ENCODE data around the gene SLC22A23. TPM values are rescaled to one million over a fixed set of nuclear protein-coding genes. Genes with fewer than 3 reads are reported as not detected.

Gene SLC22A23
- total and polyA plus RNA-seq, 2 donors = 7.0 to 16.4 TPM

DNA sequence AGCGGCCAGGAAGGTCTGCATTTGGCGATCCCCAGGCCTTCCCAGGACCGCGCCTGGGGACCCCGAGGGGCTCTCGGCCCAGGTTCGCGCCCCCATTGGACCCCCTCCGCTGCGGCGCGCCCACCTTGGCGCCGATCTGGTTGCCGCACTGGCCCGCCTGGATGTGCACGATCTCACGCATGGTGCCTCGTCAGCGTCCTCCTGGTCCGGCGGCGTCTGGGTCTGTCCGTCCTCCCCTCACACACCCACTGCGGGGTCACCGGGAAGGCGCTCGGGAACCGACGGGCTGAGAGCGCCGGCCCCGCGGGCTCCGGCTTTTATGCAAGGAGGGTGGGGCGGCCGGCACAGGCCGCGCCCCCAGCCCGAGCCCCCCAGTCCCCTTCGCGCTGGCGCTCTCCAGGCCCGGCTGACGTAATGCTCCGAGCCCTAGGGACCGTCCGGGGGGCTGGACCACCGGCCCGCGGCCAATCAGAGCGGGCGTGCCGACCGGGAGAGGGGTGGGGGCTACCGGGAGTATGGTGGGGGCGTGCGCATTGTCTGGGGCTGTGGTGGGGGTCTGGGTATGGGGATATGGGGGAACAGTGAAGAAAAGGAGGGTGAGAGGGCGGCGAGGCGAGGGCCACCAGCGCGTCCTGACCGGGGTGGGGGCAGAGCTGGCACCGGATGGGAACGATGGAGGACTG lies 229.3 kb downstream of the SLC22A23 start, which contains the start of gene TUBB2B:
TUBB2B (minus strand) TSS at position 291 of the 683 bp plus-strand sequence; CDS start at position 181, 110 bp downstream.
- Histone ChIP-seq H3K27me3 (ENCODE audit: control insufficient read depth in 2 of 2, insufficient read depth in 1 of 2, low read length in 1 of 2) (peaks cover 67 to 87% of the 10 kb centered on the region in 2 donors), H3K4me1 (ENCODE audit: control insufficient read depth in 2 of 2, insufficient read depth in 2 of 2, low read length in 2 of 2) (peaks cover 6 to 45% of the 10 kb centered on the region in 2 donors), H3K27ac (ENCODE audit: low read depth in 1 of 2, low read length in 1 of 2) (no peak within 1 kb of the TSS), H3K36me3 (ENCODE audit: control insufficient read depth in 2 of 2, insufficient read depth in 2 of 2, low read length in 1 of 2) (no peaks in the 10 kb centered on the region), H3K9me3 (ENCODE audit: control insufficient read depth in 2 of 2, insufficient read depth in 1 of 2, low read length in 1 of 2) (peaks cover 0 to 17% of the 10 kb centered on the region in 2 donors), H3K4me3 (ENCODE audit: low read length in 2 of 2) (peak within 1 kb of the TSS in 1 of 2 donors; percentile 33)
- WGBS = 4% methylated on average over 66 of the region's 66 CpGs
- DNase-seq (ENCODE audit: low read depth in 6 of 9, low spot score in 9 of 9) = no peak

DNA sequence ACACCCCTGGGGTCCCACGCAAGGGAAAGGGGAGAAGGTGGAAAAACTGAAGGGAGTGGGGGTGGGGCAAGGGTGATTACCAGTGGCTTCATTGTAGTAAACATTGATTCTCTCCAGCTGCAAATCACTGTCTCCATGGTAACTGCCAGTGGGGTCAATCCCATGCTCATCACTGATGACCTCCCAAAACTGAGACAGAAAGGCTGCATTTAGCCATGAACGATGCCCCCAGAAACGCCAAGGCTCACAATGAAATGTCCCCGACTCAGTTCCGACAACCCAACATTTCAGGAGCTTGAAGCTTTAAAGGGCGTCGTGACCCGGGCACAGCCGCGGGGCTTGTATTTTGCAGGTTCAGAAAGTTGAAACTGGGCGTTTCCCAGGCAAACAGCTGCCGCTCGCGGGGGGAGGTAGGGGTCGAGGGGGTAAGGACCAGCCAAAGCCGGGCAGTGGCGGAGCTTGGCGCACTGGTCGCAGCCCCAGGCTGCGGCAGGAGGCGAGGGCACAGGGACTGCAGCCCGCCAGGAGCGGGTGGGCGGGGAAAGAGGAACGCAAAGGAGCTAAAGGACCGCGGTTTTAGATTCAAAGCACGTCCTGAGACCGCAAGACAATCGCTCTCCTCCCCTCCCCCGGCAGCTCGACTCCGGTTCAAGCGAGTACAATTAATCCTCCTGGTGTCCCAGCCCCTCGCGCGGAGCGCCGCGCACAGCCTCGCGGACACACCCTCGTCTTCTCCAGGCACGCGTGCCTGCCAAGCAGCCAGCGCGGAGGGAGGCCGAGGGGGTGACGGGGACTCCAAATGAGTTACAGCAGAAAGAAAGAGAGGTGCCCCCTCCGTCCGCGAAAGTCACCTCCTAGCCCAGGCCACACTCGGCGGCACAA lies 230.1 kb downstream of the SLC22A23 start:
- H3K27me3 ChIP-seq (ENCODE audit: control insufficient read depth in 2 of 2, insufficient read depth in 1 of 2, low read length in 1 of 2) = peaks cover 59 to 82% of the 10 kb centered on the region in 2 donors
- 3% methylated on average over 54 of the region's 54 CpGs for WGBS
- H3K36me3 ChIP-seq (ENCODE audit: control insufficient read depth in 2 of 2, insufficient read depth in 2 of 2, low read length in 1 of 2) = no peaks in the 10 kb centered on the region
- peaks cover 6 to 41% of the 10 kb centered on the region in 2 donors for H3K4me1 ChIP-seq (ENCODE audit: control insufficient read depth in 2 of 2, insufficient read depth in 2 of 2, low read length in 2 of 2)
- peaks cover 0 to 17% of the 10 kb centered on the region in 2 donors for H3K9me3 ChIP-seq (ENCODE audit: control insufficient read depth in 2 of 2, insufficient read depth in 1 of 2, low read length in 1 of 2)
- no peak overlapping the region for H3K27ac ChIP-seq (ENCODE audit: low read depth in 1 of 2, low read length in 1 of 2)
- DNase-seq (ENCODE audit: low read depth in 6 of 9, low spot score in 9 of 9) = no peak
- peak overlapping the region in 1 of 2 donors; percentile 18 for H3K4me3 ChIP-seq (ENCODE audit: low read length in 2 of 2)

DNA sequence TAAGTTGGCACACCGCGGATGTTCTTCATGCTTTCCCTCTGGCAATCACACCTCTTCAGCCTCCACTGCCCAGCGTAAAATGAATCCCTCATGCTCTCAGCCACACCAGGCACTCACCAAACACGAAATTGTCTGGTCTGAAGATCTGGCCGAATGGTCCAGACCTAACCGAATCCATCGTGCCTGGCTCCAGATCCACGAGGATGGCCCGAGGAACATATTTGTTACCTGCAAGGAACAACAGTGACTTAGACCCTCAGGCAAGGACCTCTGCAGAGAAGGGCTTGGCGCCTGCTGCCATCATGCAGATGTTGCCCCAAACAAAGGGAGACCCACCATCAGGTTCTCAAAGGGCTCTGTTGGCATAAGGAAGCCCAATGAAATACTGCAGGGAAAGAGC lies 230.8 kb downstream of the SLC22A23 start:
- H3K36me3 ChIP-seq (ENCODE audit: control insufficient read depth in 2 of 2, insufficient read depth in 2 of 2, low read length in 1 of 2) = no peaks in the 10 kb centered on the region
- no peak overlapping the region for H3K4me3 ChIP-seq (ENCODE audit: low read length in 2 of 2)
- no peak overlapping the region for H3K27ac ChIP-seq (ENCODE audit: low read depth in 1 of 2, low read length in 1 of 2)
- WGBS = 90% methylated on average over 10 of the region's 10 CpGs
- DNase-seq (ENCODE audit: low read depth in 6 of 9, low spot score in 9 of 9) = no peak
- peaks cover 6 to 35% of the 10 kb centered on the region in 2 donors for H3K4me1 ChIP-seq (ENCODE audit: control insufficient read depth in 2 of 2, insufficient read depth in 2 of 2, low read length in 2 of 2)
- peaks cover 0 to 17% of the 10 kb centered on the region in 2 donors for H3K9me3 ChIP-seq (ENCODE audit: control insufficient read depth in 2 of 2, insufficient read depth in 1 of 2, low read length in 1 of 2)
- peaks cover 54 to 75% of the 10 kb centered on the region in 2 donors for H3K27me3 ChIP-seq (ENCODE audit: control insufficient read depth in 2 of 2, insufficient read depth in 1 of 2, low read length in 1 of 2)

DNA sequence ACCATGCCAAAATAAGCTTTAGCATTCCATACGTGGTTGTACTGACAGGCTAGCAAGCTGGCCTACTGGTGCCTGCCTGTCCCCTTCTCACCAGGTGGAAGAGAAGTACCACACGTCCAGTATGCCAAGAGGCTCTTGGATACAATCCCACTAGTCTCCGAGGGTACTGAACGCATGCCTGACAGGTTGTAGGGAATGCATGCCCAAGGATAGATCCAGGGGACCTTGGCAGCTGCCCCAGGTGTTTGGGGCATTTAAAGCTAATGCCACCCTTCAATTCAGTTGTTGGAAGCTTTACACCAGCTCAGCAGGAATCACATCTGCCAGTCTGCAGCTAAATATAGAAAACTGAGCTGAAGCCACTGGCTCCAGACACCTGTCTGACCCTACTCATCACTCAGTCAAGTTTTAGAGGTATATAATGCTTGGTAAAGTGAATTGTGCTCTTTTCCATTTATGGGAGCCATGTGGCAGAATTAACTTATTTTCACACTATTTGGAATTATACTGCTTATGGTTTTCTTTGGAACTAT lies 234.3 kb downstream of the SLC22A23 start:
- peaks cover 22 to 49% of the 10 kb centered on the region in 2 donors for H3K27me3 ChIP-seq (ENCODE audit: control insufficient read depth in 2 of 2, insufficient read depth in 1 of 2, low read length in 1 of 2)

DNA sequence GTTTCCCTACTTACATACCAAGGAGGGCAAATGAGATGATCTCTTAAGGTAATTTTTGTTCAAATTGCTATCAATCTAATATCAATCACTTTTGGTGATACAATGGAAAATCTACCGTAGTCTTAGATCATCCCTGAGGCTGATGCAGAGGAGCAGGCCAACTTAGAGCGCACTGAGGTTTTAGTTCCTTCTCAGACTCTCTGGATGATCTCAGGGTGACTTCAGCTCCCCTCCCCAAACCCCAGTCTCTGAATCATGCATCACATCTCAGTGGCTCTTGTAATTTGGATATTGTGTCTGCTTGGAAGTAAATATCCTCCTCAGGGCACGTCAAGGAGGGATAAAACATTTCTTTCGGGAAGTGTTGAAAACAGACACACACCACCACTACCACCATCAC lies 235.3 kb downstream of the SLC22A23 start:
- Histone ChIP-seq H3K4me3 (ENCODE audit: low read length in 2 of 2) (no peak overlapping the region), H3K27me3 (ENCODE audit: control insufficient read depth in 2 of 2, insufficient read depth in 1 of 2, low read length in 1 of 2) (peaks cover 12 to 44% of the 10 kb centered on the region in 2 donors), H3K27ac (ENCODE audit: low read depth in 1 of 2, low read length in 1 of 2) (no peak overlapping the region), H3K36me3 (ENCODE audit: control insufficient read depth in 2 of 2, insufficient read depth in 2 of 2, low read length in 1 of 2) (no peaks in the 10 kb centered on the region), H3K9me3 (ENCODE audit: control insufficient read depth in 2 of 2, insufficient read depth in 1 of 2, low read length in 1 of 2) (peaks cover 0 to 6% of the 10 kb centered on the region in 2 donors), H3K4me1 (ENCODE audit: control insufficient read depth in 2 of 2, insufficient read depth in 2 of 2, low read length in 2 of 2) (peaks cover 0 to 2% of the 10 kb centered on the region in 2 donors)
- WGBS = 95% methylated on average over 4 of the region's 4 CpGs
- no peak for DNase-seq (ENCODE audit: low read depth in 6 of 9, low spot score in 9 of 9)

More for the DNA sequence above, 234.3 kb downstream of the SLC22A23 start:
- 93% methylated on average over 4 of the region's 4 CpGs for WGBS
- Histone ChIP-seq H3K4me3 (ENCODE audit: low read length in 2 of 2) (no peak overlapping the region), H3K36me3 (ENCODE audit: control insufficient read depth in 2 of 2, insufficient read depth in 2 of 2, low read length in 1 of 2) (no peaks in the 10 kb centered on the region), H3K27ac (ENCODE audit: low read depth in 1 of 2, low read length in 1 of 2) (no peak overlapping the region), H3K4me1 (ENCODE audit: control insufficient read depth in 2 of 2, insufficient read depth in 2 of 2, low read length in 2 of 2) (peaks cover 0 to 11% of the 10 kb centered on the region in 2 donors), H3K9me3 (ENCODE audit: control insufficient read depth in 2 of 2, insufficient read depth in 1 of 2, low read length in 1 of 2) (peaks cover 0 to 13% of the 10 kb centered on the region in 2 donors)
- no peak for DNase-seq (ENCODE audit: low read depth in 6 of 9, low spot score in 9 of 9)

DNA sequence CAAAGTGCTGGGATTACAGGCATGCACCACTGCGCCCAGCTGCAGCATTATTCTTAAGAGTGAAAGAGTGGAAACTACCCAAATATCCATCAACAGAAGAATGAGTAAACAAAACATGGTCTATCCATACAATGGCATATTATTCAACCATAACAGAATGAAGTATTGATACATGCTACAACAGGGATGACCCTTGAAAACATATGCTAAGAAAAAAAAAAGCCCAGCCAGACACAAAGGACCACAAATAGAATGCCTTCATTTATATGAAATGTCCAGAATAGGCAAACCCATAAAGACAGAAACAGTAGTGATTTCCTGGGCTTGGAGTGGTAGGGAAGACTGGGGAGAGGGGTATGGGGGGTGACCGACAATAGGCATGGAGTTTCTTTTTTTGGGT lies 236.5 kb downstream of the SLC22A23 start:
- 96% methylated on average over 2 of the region's 2 CpGs for WGBS
- no peak overlapping the region for H3K4me3 ChIP-seq (ENCODE audit: low read length in 2 of 2)
- H3K4me1 ChIP-seq (ENCODE audit: control insufficient read depth in 2 of 2, insufficient read depth in 2 of 2, low read length in 2 of 2) = no peaks in the 10 kb centered on the region
- no peak overlapping the region for H3K27ac ChIP-seq (ENCODE audit: low read depth in 1 of 2, low read length in 1 of 2)
- H3K27me3 ChIP-seq (ENCODE audit: control insufficient read depth in 2 of 2, insufficient read depth in 1 of 2, low read length in 1 of 2) = peaks cover 5 to 35% of the 10 kb centered on the region in 2 donors
- H3K36me3 ChIP-seq (ENCODE audit: control insufficient read depth in 2 of 2, insufficient read depth in 2 of 2, low read length in 1 of 2) = no peaks in the 10 kb centered on the region
- no peak for DNase-seq (ENCODE audit: low read depth in 6 of 9, low spot score in 9 of 9)
- no peaks in the 10 kb centered on the region for H3K9me3 ChIP-seq (ENCODE audit: control insufficient read depth in 2 of 2, insufficient read depth in 1 of 2, low read length in 1 of 2)

Other genes starting within 250 kb of the SLC22A23 start
- 6.8 TPM for gene TUBB2B, start 229.4 kb downstream of the SLC22A23 start, total RNA-seq
- gene TUBB2B, start 229.4 kb downstream of the SLC22A23 start, polyA plus RNA-seq = 4.3 TPM
- 27.1 TPM for gene PSMG4, start 198.1 kb downstream of the SLC22A23 start, total RNA-seq
- 24.9 TPM for gene PSMG4, start 198.1 kb downstream of the SLC22A23 start, polyA plus RNA-seq

Measured in thymus (tissue), 11 donors.